ENCODE results near the gene CIAO2B. TPM values are rescaled to one million over a fixed set of nuclear protein-coding genes. Genes with fewer than 3 reads are reported as not detected.

Gene CIAO2B
- total RNA-seq, 2 donors from 2014 or later, result 105 to 146 TPM

GRCh38 chr16:66927918-66928649 lies 6.1 kb downstream of the CIAO2B start:
- H3K9me3 ChIP-seq, result no peaks in the 10 kb centered on the region
- H3K27ac ChIP-seq, result no peak overlapping the region
- no peak overlapping the region for H3K9ac ChIP-seq (ENCODE audit: low read depth in 2 of 2, low read length in 2 of 2)
- peaks cover 7% of the 10 kb centered on the region for H3K4me1 ChIP-seq
- no peak for DNase-seq
- intact Hi-C loops (cut with DNase I), result no loop called here
- no peak for TF ChIP-seq CTCF (IDR thresholded peaks at IDR 0.05)
- no peak overlapping the region for H3K4me3 ChIP-seq
- no peaks in the 10 kb centered on the region for H3K36me3 ChIP-seq
- H3K27me3 ChIP-seq, result peaks cover 15% of the 10 kb centered on the region

- Histone ChIP-seq H3K4me3 (no peak overlapping the region), H3K27ac (no peak overlapping the region), H3K4me1 (no peaks in the 10 kb centered on the region), H3K27me3 (peaks cover 15% of the 10 kb centered on the region), H3K36me3 (no peaks in the 10 kb centered on the region), H3K9me3 (no peaks in the 10 kb centered on the region), H3K9ac (ENCODE audit: low read depth in 2 of 2, low read length in 2 of 2) (no peak overlapping the region)
- DNase-seq, result no peak
- intact Hi-C loops (cut with DNase I), result no loop called here
- no peak for TF ChIP-seq CTCF (IDR thresholded peaks at IDR 0.05)
Observed at GRCh38 chr16:66926961-66927436, 7.2 kb downstream of the CIAO2B start.

GRCh38 chr16:66926171-66926947 lies 7.8 kb downstream of the CIAO2B start:
- H3K4me1 ChIP-seq, result no peaks in the 10 kb centered on the region
- intact Hi-C loops (cut with DNase I), result no loop called here
- no peak overlapping the region for H3K4me3 ChIP-seq
- no peak overlapping the region for H3K9ac ChIP-seq (ENCODE audit: low read depth in 2 of 2, low read length in 2 of 2)
- no peak overlapping the region for H3K27ac ChIP-seq
- H3K9me3 ChIP-seq, result no peaks in the 10 kb centered on the region
- H3K27me3 ChIP-seq, result peaks cover 15% of the 10 kb centered on the region
- no peak for DNase-seq
- no peaks in the 10 kb centered on the region for H3K36me3 ChIP-seq
- TF ChIP-seq CTCF (IDR thresholded peaks at IDR 0.05), result no peak

GRCh38 chr16:66925322-66925840 lies 8.8 kb downstream of the CIAO2B start, which contains the start of gene RRAD:
Gene RRAD (minus strand): TSS chr16:66925535. CDS start chr16:66925179, 356 bp downstream.
- no peaks in the 10 kb centered on the region for H3K4me1 ChIP-seq

More at GRCh38 chr16:66925322-66925840, 8.8 kb downstream of the CIAO2B start, which contains the start of gene RRAD:
- Histone ChIP-seq H3K9ac (ENCODE audit: low read depth in 2 of 2, low read length in 2 of 2) (peak within 1 kb of the TSS in 1 of 2 donors; percentile 33), H3K4me3 (peak within 1 kb of the TSS; percentile 51), H3K9me3 (no peaks in the 10 kb centered on the region), H3K27ac (no peak within 1 kb of the TSS), H3K27me3 (peaks cover 15% of the 10 kb centered on the region), H3K36me3 (no peaks in the 10 kb centered on the region)
- no peak for TF ChIP-seq CTCF (IDR thresholded peaks at IDR 0.05)
- intact Hi-C loops (cut with DNase I), result no loop called here
- no peak for DNase-seq
